Left cardiac atrium (tissue), 4 donors: ENCODE measurements around the gene TBX6. TPM values are rescaled to one million over a fixed set of nuclear protein-coding genes. Genes with fewer than 3 reads are reported as not detected.

Source experiments
- ATAC-seq, 2 donors: fragments of 200-7000 bp; cut with Tn5 transposase; one replicate each; pipeline ENCODE4 v1.9.1; 2020; ENCODE audit warnings: mild to moderate bottlenecking in 2 of 2, moderate library complexity in 2 of 2
- DNase-seq: peaks from one replicate; pipeline ENCODE4 v3.0.0-alpha.2; 2020
- intact Hi-C, 2 donors: fragments of 100-400 bp; cut with DNase I; formaldehyde crosslinking; loops; one replicate each; pipeline versions ENCODE4 v1.14.1 to v1.15.1; 2022 to 2023
- total RNA-seq, 2 donors: library from RNA; stranded (reverse); fragmentation: NEBNext Ultra II Directional; extraction: Animal tissue kit (Norgen Biotek cat#: 25700); gene quantifications; one replicate each; pipeline ENCODE4 v1.2.1, GENCODE V29; 2021
- donor health status: DM: no; HTN: yes; CAD: no.
- donor health status: DM: no; HTN: yes; CAD: no; lungs with severe emphysema.
- donor health status: DM: yes; HTN: yes; CAD: no.
- donor health status: Dilated cardiomyopathy.

Gene TBX6
- total RNA-seq, 2 donors from 2014 or later = 0.55 to 0.80 TPM

- DNase-seq (no peak), ATAC-seq (no peak)
- intact Hi-C loops = no loop called here
These were observed 21.2 kb downstream of the TBX6 start for GRCh38 chr16:30070490-30070889.

DNA sequence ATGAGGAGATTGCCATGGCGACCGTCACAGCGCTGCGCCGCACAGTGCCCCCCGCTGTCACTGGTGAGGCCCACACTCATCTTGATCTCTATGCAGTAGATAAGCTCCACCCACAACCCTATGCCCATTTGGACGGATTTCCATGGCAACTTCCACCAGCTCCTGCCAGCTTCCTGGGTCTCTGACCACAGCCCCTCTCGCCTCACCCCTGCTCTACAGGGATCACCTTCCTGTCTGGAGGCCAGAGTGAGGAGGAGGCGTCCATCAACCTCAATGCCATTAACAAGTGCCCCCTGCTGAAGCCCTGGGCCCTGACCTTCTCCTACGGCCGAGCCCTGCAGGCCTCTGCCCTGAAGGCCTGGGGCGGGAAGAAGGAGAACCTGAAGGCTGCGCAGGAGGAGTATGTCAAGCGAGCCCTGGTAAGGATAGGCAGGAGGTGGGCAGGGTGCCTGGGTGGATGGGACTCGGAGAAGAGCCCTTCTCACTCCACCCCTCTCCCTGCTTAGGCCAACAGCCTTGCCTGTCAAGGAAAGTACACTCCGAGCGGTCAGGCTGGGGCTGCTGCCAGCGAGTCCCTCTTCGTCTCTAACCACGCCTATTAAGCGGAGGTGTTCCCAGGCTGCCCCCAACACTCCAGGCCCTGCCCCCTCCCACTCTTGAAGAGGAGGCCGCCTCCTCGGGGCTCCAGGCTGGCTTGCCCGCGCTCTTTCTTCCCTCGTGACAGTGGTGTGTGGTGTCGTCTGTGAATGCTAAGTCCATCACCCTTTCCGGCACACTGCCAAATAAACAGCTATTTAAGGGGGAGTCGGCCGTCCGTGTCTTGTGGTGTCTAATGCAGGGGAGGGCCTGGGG, 21.9 kb downstream of the TBX6 start:
- ATAC-seq = no peak

GRCh38 chr16:30068750-30069610, 22.7 kb downstream of the TBX6 start:
- no peak for ATAC-seq
- intact Hi-C loops = no loop called here
- DNase-seq = no peak

More for the DNA sequence above, 21.9 kb downstream of the TBX6 start:
- no peak for DNase-seq
- intact Hi-C loops = no loop called here

- intact Hi-C loops = no loop called here
- DNase-seq = no peak
- ATAC-seq = no peak
These were observed 23.4 kb downstream of the TBX6 start for GRCh38 chr16:30068333-30068732.

GRCh38 chr16:30067584-30067916, 24.2 kb downstream of the TBX6 start:
- intact Hi-C loops = no loop called here
- DNase-seq (no peak), ATAC-seq (no peak)

DNA sequence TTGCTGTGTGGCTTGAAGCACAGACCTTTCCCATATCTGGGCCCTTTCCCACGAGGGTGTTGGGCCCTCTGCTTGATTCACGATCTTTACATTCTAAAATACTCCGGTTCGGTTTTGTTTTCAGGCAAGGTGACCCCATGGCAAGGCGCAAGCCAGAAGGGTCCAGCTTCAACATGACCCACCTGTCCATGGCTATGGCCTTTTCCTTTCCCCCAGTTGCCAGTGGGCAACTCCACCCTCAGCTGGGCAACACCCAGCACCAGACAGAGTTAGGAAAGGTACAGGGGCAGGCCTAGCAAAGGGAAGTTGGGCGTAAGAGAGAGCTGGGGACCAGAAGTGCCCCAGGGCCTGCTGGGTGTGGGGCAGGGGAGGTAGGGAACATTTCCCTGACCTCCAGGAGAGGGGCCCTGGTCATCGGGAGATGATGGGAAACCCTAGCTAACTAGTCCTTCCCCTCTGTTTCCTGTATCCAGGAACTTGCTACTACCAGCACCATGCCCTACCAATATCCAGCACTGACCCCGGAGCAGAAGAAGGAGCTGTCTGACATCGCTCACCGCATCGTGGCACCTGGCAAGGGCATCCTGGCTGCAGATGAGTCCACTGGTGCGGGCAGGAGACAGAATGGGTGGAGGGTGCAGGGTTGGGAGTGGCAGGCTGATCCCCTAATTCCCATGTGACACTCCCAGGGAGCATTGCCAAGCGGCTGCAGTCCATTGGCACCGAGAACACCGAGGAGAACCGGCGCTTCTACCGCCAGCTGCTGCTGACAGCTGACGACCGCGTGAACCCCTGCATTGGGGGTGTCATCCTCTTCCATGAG, 24.8 kb downstream of the TBX6 start:
- intact Hi-C loops = no loop called here
- DNase-seq (peak; percentile 60), ATAC-seq (no peak)

GRCh38 chr16:30065943-30066760, 25.6 kb downstream of the TBX6 start:
- ATAC-seq = peak; percentile 3 to 18
- intact Hi-C loops = no loop called here
- DNase-seq = no peak

DNA sequence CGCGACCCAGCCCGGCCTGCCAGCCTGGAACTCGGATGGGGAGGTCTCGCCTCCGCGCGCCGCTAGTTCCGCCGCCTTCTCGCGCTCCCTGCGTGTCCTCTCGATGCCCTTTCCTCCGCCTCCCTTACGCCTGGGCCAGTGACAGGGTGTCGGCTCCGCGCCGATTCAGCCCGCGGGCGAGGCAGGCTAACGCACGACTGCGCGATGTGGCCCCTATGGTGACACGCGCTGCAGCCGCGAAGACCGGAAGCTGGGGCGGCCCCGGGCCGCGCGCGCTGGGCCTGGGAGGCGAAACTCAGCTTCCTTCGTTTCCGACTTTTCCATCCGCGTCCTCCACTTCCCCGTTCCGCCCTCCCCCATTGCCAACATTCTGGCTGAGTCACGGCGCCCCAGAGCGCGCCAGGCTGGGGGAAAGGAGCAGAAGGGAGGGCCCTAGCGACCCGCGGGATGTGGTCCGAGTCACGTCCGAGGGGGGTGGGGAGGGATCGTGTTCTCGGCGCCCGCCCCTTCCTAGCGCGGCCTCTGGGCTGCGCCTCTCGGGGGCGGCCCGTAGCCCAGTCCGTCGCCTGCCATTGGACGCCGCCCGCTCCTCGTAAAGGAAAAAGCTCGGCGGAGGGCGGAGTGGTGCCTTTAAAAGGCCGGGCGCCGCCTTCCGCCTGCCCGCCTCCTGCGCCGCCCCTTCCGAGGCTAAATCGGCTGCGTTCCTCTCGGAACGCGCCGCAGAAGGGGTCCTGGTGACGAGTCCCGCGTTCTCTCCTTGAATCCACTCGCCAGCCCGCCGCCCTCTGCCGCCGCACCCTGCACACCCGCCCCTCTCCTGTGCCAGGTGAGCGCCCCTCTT, 26.4 kb downstream of the TBX6 start, which contains the start of gene ALDOA:
ALDOA (plus strand) TSS at position 659 of the 841 bp plus-strand sequence. CDS start 1,138 bp downstream, outside the sequence.
- intact Hi-C loops = no loop called here
- peak; percentile 89 to 93 for ATAC-seq
- peak; percentile 99 for DNase-seq

DNA sequence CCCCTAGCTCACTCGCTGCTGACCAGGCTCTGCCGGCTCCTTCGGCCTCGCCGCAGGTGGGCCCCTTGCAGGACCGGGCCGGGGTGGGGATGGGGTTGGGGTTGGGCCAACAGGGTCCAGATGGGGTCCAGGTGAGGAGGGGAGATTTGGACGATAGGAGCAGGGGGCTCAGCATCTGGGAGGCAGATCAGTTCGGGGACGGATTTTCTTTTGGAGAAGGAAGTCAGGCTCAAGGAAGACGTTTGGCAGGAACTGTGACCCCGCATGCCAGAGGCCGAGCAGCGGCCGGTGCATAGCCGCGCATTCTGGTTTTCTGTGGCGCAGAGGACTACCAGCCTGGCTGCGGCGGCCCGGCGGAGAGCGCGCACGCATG, 27.0 kb downstream of the TBX6 start:
- no peak for DNase-seq
- ATAC-seq = peak in 1 of 2 donors; percentile 1
- intact Hi-C loops = no loop called here

DNA sequence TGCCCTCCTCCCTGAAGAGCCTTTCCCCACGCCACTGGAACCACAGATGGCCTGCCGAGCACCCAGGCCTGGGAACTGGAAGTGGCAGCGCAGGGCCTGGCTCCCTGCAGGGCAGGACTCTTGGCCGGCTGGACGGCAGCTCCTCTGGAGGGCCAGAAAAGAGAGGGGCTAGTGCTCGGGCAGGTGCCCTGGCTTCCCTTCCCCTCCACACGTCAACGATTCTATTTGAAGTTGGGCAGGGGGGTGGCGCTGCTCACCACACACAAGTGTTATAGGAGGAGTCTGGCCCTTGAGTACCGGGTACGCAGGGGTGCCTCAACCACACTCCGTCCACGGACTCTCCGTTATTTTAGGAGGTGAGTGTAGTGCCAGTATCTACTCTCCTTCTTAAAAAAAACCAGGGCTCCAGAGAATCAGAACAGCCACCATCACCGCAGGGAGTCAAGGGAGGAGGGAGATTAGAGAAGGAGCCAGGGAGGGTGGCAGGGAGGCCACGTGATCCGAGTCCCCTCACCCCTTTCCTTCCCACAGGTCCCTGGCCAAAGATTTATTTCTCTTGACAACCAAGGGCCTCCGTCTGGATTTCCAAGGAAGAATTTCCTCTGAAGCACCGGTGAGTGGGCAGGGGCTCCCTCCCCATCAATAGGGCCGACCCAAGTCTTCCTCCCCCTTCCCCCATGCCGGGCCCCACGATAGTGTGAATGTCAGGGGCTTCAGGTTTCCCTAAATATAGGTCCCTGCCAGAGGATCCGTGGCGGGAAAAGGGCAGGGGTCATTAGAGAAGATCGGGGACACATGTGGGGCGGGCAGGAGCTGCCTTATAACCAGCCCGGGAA, 27.6 kb downstream of the TBX6 start:
- ATAC-seq (peak; percentile 32 to 42), DNase-seq (peak; percentile 83)
- intact Hi-C loops = no loop called here

- intact Hi-C loops = no loop called here
- ATAC-seq (no peak), DNase-seq (no peak)
These were observed 28.3 kb downstream of the TBX6 start for GRCh38 chr16:30063278-30063892.

DNA sequence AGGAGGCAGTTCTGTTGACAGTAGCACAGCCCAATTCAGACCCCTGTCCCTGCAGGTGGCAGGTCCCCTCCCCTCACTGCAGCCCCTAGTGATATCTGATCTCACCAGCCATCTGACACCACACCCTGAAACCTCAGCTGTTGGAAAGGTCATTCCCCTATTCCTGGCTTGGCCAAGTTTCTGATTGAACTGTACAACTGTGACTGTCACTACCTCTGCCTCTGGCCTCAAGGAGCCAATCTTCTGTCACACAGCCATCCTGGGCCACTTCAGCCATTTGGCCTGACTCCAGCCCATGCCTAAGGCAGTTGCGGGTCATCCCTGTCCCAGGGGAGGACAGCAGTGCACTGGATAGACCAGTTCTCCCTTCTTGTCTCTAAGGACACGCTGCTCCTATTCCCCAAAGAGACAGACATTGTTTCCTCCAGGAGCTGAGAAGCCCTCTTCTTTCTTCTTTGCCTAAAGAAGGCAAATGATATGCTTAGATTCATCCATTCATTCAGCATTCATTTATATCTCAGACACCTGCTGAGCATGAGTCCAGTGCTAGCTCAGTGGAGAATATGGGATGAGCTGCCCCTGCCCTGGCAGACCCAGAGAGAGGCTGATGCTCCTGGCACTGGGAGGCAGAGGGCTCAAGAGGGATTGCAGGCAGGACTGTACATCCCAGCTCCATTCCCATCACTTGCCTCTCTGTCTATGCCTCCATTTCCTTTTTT, 30.7 kb downstream of the TBX6 start:
- ATAC-seq (no peak), DNase-seq (no peak)
- intact Hi-C loops = no loop called here

- no peak for ATAC-seq
- DNase-seq = no peak
- intact Hi-C loops = no loop called here
These were observed 31.4 kb downstream of the TBX6 start for GRCh38 chr16:30060346-30060745.

DNA sequence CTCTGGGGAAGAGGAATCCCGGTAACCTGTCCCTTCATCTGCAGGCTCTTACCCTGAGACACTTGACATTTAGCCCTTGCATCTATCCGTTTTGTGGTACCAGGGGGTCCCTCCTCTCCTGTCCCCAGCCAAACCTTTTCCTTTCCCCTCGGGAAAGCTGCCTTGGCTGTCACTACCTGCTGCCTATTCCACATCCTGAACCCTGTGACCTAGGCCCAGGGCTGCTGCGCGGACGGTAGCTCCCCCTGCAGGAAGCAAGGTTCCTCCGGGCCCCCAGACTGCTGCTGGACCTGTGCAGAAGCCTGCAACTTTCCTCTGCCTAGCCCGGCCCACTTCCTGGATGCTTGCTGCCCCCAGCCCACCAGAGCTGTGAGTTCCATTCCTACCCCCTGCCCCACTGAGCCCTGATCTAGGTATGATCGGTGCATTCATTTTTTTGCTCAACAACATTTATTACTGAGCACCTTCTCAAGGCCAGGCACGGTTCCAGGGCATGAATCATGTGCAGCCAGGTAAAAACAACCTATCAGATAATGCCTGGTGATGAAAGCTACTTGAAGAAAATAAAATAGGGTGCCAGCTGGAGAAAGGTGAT, 36.7 kb downstream of the TBX6 start:
- intact Hi-C loops = no loop called here
- DNase-seq (no peak), ATAC-seq (peak in 1 of 2 donors; percentile 37)

DNA sequence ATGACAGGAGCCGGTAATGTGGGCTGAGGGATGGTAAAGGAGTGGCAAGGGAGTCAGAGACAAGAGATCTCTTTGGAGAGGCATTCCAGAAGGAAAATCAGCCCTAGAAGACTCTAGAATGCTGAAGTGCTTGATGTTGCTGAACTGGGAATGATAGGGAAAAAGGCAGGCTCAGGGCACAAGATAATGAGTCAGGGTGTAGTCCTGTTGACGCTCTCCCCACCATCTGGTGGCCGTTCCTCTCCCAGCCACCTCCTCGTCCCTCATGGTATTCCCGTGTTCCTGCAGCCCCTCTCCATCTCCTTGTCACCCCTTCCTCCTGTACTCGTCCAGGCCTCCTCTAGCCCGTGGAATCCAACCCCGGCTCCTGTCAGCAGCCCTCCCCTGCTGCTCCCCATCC, 37.3 kb downstream of the TBX6 start:
- no peak for DNase-seq
- ATAC-seq = no peak
- intact Hi-C loops = no loop called here
